Spleen (tissue), 11 donors: ENCODE data around the gene MZF1. TPM values are rescaled to one million over a fixed set of nuclear protein-coding genes. Genes with fewer than 3 reads are reported as not detected.

ENCODE experiments used
- DNase-seq: peaks from one replicate; pipeline ENCODE4 v3.0.0-alpha.2; 2020
- H3K27ac ChIP-seq, 8 donors: fragments of 200-600 bp; sonication (generic) in 7 of 8; 1 replicate in 4 of 8; 2 replicates in 4 of 8; pipeline versions ENCODE4 v1.5.0 to v1.8.0; 2016 to 2021; ENCODE audit warnings: inconsistent platforms in 4 of 8, mild to moderate bottlenecking in 4 of 8, moderate library complexity in 1 of 8
- H3K27me3 ChIP-seq, 7 donors: fragments of 200-600 bp; sonication (generic) in 6 of 7; replicated peaks in 1 of 7; 1 replicate in 4 of 7; 2 replicates in 3 of 7; pipeline versions ENCODE4 v1.5.0 to v1.8.0; 2016 to 2021; ENCODE audit warnings: inconsistent platforms in 3 of 7, mild to moderate bottlenecking in 1 of 7
- H3K36me3 ChIP-seq, 6 donors: fragments of 200-600 bp; sonication (generic) in 5 of 6; 1 replicate in 4 of 6; 2 replicates in 2 of 6; pipeline versions ENCODE4 v1.5.0 to v1.8.0; 2016 to 2021; ENCODE audit warnings: inconsistent platforms in 2 of 6
- H3K4me1 ChIP-seq, 6 donors: fragments of 200-600 bp; sonication (generic) in 5 of 6; 1 replicate in 3 of 6; 2 replicates in 3 of 6; pipeline versions ENCODE4 v1.5.0 to v1.8.0; 2016 to 2021; ENCODE audit warnings: inconsistent platforms in 3 of 6
- H3K4me3 ChIP-seq, 8 donors: fragments of 200-600 bp; sonication (generic) in 7 of 8; 1 replicate in 4 of 8; 2 replicates in 4 of 8; pipeline versions ENCODE4 v1.5.0 to v1.8.0; 2016 to 2021; ENCODE audit warnings: inconsistent platforms in 4 of 8, mild to moderate bottlenecking in 4 of 8, moderate library complexity in 2 of 8
- H3K9me3 ChIP-seq, 8 donors: fragments of 200-600 bp; sonication (generic) in 7 of 8; 1 replicate in 4 of 8; 2 replicates in 4 of 8; pipeline versions ENCODE4 v1.5.0 to v1.8.0; 2016 to 2021; ENCODE audit warnings: inconsistent platforms in 4 of 8
- CTCF ChIP-seq, 11 experiments: fragments of 200-600 bp in 7 of 11; fragments of 450-650 bp in 4 of 11; sonication (generic) in 4 of 11; IDR thresholded peaks in 8 of 11; conservative IDR thresholded peaks in 3 of 11; 1 replicate in 7 of 11; 2 replicates in 4 of 11; pipeline versions ENCODE4 v1.4.0 to v1.8.0; 2016 to 2021; ENCODE audit warnings: antibody characterized with exemption in 11 of 11, inconsistent platforms in 4 of 11, mild to moderate bottlenecking in 1 of 11
- POLR2A ChIP-seq, 3 donors: fragments of 450-650 bp; IDR thresholded peaks; one replicate each; pipeline ENCODE4 v1.5.1; 2017; ENCODE audit warnings: antibody characterized with exemption in 3 of 3, mild to moderate bottlenecking in 1 of 3
- POLR2AphosphoS5 ChIP-seq, 3 donors: sonication (generic); formaldehyde crosslinking; IDR thresholded peaks; one replicate each; pipeline ENCODE4 v1.5.1; 2017; ENCODE audit warnings: antibody characterized with exemption in 3 of 3
- WGBS, 5 donors: extraction: QIAGEN DNeasy Blood & Tissue Kit in 3 of 5; methylation state at CpG; one replicate each; pipeline versions ENCODE4 v1.1.5 to v1.1.7; 2013 to 2018; 5-methylcytosine and 5-hydroxymethylcytosine counted together
- intact Hi-C: fragments of 100-400 bp; cut with DNase I; formaldehyde crosslinking; loops from one replicate; pipeline ENCODE4 v1.15.0; 2023; ENCODE audit warnings: low total_unique reads
- polyA plus RNA-seq, 3 donors: library from polyadenylated mRNA; stranded (reverse); fragments of 200-250 nt; gene quantifications; one replicate each; pipeline ENCODE4 v1.2.1, GENCODE V29; 2013
- total RNA-seq, 7 donors: library from RNA; depleted of rRNA in 3 of 7; stranded (reverse); fragments of >200 nt in 3 of 7; fragmentation: NEBNext Ultra II Directional in 4 of 7; extraction: Animal tissue kit (Norgen Biotek cat#: 25700) in 4 of 7; gene quantifications; one replicate each; pipeline versions ENCODE4 v1.1.0 to v1.2.1, GENCODE V29; 2016 to 2021
- donor health status: healthy with polysubstance abuse.
- donor health status: DM: no; HTN: no; CAD: no; lungs with moderate emphysema.
- donor health status: DM: no; HTN: no; CAD: no.
- donor health status: Bipolar disorder and iron deficiency.
- donor health status: healthy.
- donor health status: DM: no; HTN: no; CAD: no.
- donor health status: DM: yes; HTN: yes; CAD: no.

MZF1 gene
- total and polyA plus RNA-seq, 10 donors = 13.2 to 41.6 (median 35.6) TPM

DNA sequence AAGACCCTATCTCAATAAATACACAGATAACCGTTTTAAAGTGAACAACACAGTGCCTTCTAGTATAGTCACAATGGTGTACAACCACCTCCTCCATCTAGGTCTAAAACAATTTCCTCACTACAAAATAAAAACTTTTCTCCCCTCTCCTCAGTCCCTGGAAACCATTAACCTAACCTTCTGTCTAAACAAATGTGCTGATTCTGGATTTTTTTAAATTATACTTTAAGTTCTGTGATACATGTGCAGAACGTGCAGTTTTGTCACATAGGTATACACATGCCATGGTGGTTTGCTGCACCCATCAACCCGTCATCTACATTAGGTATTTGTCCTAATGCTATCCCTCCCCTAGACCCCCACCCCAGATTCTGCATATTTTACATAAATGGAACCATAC, 43.7 kb downstream of the MZF1 start:
- intact Hi-C loops = no loop called here
- Histone ChIP-seq H3K27me3 (no peaks in the 10 kb centered on the region), H3K4me3 (no peak overlapping the region), H3K27ac (no peak overlapping the region), H3K36me3 (no peaks in the 10 kb centered on the region), H3K9me3 (no peaks in the 10 kb centered on the region), H3K4me1 (peaks cover 0 to 5% (median 0%) of the 10 kb centered on the region in 6 donors)
- no peak for DNase-seq
- WGBS, 5 donors = 78 to 90% (median 83%) methylated on average over 3 of the region's 3 CpGs
- TF ChIP-seq POLR2AphosphoS5 (IDR thresholded peaks at IDR 0.05) (no peak), CTCF (IDR thresholded peaks at IDR 0.05 in 8 of 11, conservative IDR thresholded peaks at IDR 0.05 in 3 of 11) (no peak), POLR2A (IDR thresholded peaks at IDR 0.05) (no peak)

DNA sequence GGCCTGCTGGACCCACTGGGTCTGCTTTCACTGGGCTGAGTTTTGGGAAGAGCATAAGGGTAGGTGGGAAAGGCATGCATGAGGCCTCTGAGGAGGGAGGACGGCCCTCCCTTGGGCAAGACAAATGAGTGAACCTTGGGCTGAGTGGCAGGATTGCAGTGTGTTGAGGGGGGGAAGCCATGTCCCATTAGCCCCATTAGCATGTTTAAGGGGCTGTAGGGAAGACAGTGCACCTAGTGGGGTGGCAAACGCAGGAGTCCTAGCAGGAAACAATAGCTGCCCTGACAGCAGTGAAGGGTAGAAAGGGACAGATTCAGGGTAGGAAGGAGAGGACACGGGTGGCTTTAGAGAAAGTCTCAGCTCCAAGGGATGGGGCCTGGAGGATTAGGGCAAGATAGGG, 50.4 kb downstream of the MZF1 start:
- Histone ChIP-seq H3K4me3 (no peak overlapping the region), H3K4me1 (peaks cover 11 to 29% (median 21%) of the 10 kb centered on the region in 6 donors), H3K27ac (no peak overlapping the region), H3K27me3 (no peaks in the 10 kb centered on the region), H3K9me3 (no peaks in the 10 kb centered on the region), H3K36me3 (no peaks in the 10 kb centered on the region)
- intact Hi-C loops = no loop called here
- TF ChIP-seq POLR2A (IDR thresholded peaks at IDR 0.05) = no peak
- TF ChIP-seq POLR2AphosphoS5 (IDR thresholded peaks at IDR 0.05) = no peak
- TF ChIP-seq CTCF (IDR thresholded peaks at IDR 0.05 in 8 of 11, conservative IDR thresholded peaks at IDR 0.05 in 3 of 11) = no peak
- 83 to 93% (median 89%) methylated on average over 3 of the region's 3 CpGs for WGBS, 5 donors
- DNase-seq = no peak

- no peak for TF ChIP-seq CTCF (IDR thresholded peaks at IDR 0.05 in 8 of 11, conservative IDR thresholded peaks at IDR 0.05 in 3 of 11)
- no peak for TF ChIP-seq POLR2AphosphoS5 (IDR thresholded peaks at IDR 0.05)
- TF ChIP-seq POLR2A (IDR thresholded peaks at IDR 0.05) = no peak
- Histone ChIP-seq H3K27ac (no peak overlapping the region), H3K4me1 (peaks cover 17 to 39% (median 32%) of the 10 kb centered on the region in 6 donors), H3K27me3 (no peaks in the 10 kb centered on the region), H3K36me3 (peaks cover 3 to 9% (median 8%) of the 10 kb centered on the region in 6 donors), H3K9me3 (no peaks in the 10 kb centered on the region), H3K4me3 (no peak overlapping the region)
- 70 to 84% (median 75%) methylated on average over 4 of the region's 4 CpGs for whole genome bisulfite sequencing, 5 donors
- DNase-seq = no peak
- intact Hi-C loops = no loop called here
Observed at GRCh38 chr19:58521651-58522050, 51.5 kb downstream of the MZF1 start.

DNA sequence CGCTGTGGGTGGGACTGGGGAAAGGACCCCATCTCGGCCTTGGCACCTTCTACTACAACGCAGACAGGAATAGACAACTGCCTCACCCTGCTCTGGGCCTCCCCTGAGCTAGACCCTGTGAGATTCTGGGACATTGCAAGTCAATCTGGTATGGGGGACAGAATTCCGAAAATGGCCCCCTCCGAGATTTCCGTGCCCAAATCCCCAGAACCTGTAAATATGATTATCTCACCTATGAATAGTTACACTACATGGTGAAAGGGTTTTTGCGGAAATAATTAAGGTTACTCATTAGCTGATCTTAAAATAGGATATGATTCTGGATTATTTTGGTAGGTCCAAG, 52.9 kb downstream of the MZF1 start:
- Histone ChIP-seq H3K27ac (peak overlapping the region; percentile 81 to 98 (median 96)), H3K4me3 (peak overlapping the region; percentile 71 to 88 (median 84)), H3K36me3 (peaks cover 3 to 23% (median 17%) of the 10 kb centered on the region in 6 donors), H3K9me3 (no peaks in the 10 kb centered on the region), H3K4me1 (peaks cover 17 to 53% (median 42%) of the 10 kb centered on the region in 6 donors), H3K27me3 (no peaks in the 10 kb centered on the region)
- no peak for TF ChIP-seq POLR2A (IDR thresholded peaks at IDR 0.05)
- TF ChIP-seq CTCF (IDR thresholded peaks at IDR 0.05 in 8 of 11, conservative IDR thresholded peaks at IDR 0.05 in 3 of 11) = no peak
- no peak for TF ChIP-seq POLR2AphosphoS5 (IDR thresholded peaks at IDR 0.05)
- intact Hi-C loops = no loop called here
- WGBS, 5 donors = 10 to 16% (median 14%) methylated on average over 7 of the region's 7 CpGs
- no peak for DNase-seq
